Measurements from ENCODE around the gene TLE4. TPM values are rescaled to one million over a fixed set of nuclear protein-coding genes. Genes with fewer than 3 reads are reported as not detected.
A peak's percentile ranks its signal among the peaks of the same experiment; 100 is the strongest.

Gene TLE4
- polyA plus RNA-seq, 2 of the 4 experiments (the other 2 are of a cell fraction), result 14.3 to 23.1 TPM

DNA sequence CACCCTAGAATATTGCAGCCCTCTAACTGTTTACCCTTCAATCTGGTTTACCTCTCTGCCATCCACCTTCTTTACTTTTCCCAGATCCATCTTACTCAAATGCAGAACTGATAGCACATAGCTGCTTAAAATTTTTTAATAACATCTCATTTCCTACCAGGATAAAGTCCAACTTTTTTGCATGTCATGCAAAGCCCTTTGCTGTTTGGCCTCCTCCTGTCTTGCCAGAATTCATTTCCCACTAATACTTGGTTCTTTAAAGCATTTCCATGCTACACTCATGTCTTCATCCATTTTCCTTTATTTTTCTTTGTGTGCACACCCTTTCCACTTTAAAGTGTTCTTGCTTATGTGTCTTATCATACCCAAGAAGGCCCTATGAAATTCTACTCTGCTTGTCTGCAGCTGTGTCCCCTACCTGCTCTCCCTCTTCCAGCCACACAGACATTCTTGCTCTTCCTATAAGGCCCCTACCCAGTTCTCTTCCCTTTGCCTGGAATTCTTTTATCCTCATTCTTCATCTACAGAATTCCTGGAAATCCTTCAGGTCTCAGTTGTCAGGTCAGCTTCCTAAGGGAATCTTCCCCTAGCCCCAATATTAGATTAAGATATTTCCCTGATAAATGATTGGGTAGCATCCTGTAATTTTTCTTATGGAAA is 50.3 kb downstream of the TLE4 start:
- peaks cover 22% of the 10 kb centered on the region for H3K4me1 ChIP-seq
- H3K27ac ChIP-seq, result no peak overlapping the region
- no peak overlapping the region for H3K4me2 ChIP-seq
- POLR2A ChIA-PET, result no interaction called here
- no peak for TF ChIP-seq PHF8 (IDR thresholded peaks at IDR 0.05; ENCODE audit: borderline replicate concordance, low read depth)
- no peak for TF ChIP-seq MAFK (IDR thresholded peaks at IDR 0.05; ENCODE audit: partially characterized antibody)
- no peak for TF ChIP-seq CEBPB (IDR thresholded peaks at IDR 0.05)
- TF ChIP-seq EHMT2 (IDR thresholded peaks at IDR 0.05; ENCODE audit: low read depth), result no peak
- TF ChIP-seq RARB (CRISPR knock-in tag; IDR thresholded peaks at IDR 0.05), result no peak
- no peak for TF ChIP-seq KDM1A (IDR thresholded peaks at IDR 0.05; ENCODE audit: low read depth)
- no peak for TF ChIP-seq ESRRA (IDR thresholded peaks at IDR 0.05; ENCODE audit: borderline replicate concordance, low read length)
- TF ChIP-seq SMC3 (IDR thresholded peaks at IDR 0.05), result no peak
- TF ChIP-seq NFE2L2 (conservative IDR thresholded peaks at IDR 0.05; ENCODE audit: low read length), result no peak
- TF ChIP-seq POLR2AphosphoS2 (conservative IDR thresholded peaks at IDR 0.05; ENCODE audit: low read length), result no peak
- no peak for TF ChIP-seq NPAS2 (CRISPR knock-in tag; IDR thresholded peaks at IDR 0.05; ENCODE audit: borderline replicate concordance)
- TF ChIP-seq CTCF (IDR thresholded peaks at IDR 0.05), result no peak
- no peak for TF ChIP-seq SREBF2 (IDR thresholded peaks at IDR 0.05)
- TF ChIP-seq, protein P1, sequence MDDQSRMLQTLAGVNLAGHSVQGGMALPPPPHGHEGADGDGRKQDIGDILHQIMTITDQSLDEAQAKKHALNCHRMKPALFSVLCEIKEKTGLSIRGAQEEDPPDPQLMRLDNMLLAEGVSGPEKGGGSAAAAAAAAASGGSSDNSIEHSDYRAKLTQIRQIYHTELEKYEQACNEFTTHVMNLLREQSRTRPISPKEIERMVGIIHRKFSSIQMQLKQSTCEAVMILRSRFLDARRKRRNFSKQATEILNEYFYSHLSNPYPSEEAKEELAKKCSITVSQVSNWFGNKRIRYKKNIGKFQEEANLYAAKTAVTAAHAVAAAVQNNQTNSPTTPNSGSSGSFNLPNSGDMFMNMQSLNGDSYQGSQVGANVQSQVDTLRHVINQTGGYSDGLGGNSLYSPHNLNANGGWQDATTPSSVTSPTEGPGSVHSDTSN (IDR thresholded peaks at IDR 0.05), result no peak
- TF ChIP-seq, protein P2, sequence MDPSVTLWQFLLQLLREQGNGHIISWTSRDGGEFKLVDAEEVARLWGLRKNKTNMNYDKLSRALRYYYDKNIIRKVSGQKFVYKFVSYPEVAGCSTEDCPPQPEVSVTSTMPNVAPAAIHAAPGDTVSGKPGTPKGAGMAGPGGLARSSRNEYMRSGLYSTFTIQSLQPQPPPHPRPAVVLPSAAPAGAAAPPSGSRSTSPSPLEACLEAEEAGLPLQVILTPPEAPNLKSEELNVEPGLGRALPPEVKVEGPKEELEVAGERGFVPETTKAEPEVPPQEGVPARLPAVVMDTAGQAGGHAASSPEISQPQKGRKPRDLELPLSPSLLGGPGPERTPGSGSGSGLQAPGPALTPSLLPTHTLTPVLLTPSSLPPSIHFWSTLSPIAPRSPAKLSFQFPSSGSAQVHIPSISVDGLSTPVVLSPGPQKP (IDR thresholded peaks at IDR 0.05; ENCODE audit: low read depth, low read length), result no peak
- no peak for TF ChIP-seq MYC (IDR thresholded peaks at IDR 0.05; ENCODE audit: borderline replicate concordance, low read length)
- DNase-seq (ENCODE audit: low read depth in 1 of 2, low spot score in 1 of 2) (no peak), ATAC-seq (no peak), FAIRE-seq (no peak)
- H3K4me3 ChIP-seq, result no peak overlapping the region
- CTCF ChIA-PET, result no interaction called here
- no peaks in the 10 kb centered on the region for H3K9me3 ChIP-seq

DNA sequence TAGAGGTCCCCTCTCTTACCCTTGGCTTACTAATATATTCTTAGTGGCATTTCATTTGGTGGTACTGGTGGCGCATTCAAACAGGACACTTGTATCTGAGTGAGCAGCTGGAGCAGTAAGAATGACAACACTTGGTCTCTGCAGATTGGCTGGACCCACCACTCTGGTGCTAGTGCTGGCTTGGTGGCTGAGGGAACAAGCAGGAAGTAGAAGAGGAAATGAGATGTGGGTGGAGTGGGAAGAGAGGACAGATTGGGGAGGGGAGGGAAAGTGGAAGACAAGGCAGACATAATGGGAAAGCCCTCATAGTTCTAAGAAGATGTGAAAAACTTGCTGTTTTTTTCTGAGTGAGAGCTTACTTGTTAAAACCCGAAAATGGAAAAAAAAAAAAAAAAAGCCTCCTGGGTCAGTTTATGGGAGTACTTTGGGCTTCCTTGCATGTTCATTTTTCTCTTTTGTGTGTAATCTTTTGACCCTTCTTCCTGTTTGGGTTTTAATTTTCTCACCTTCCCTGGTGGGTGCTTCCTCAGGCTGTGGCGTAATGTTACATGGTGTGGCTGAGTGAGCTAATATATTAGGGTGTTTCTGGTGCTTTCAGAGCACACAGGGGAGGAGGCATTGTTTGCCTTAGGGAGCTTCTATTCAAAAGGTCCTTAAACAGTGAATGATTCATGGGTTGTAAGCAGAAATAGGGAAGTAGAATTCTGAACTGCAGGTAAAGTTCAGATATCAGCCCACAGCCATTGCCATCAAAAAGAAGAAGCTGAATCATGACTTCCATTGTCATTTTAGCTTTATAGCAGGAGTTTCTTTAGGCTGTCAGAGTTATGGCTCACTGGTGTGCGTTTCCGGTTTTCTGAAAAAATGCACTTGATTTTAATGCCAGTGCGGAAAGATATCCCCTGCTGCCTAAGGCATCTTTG is 52.3 kb downstream of the TLE4 start:
- ChIA-PET POLR2A (interaction anchor here (1.2 kb wide), 1 partner anchor 53 kb away, joined by 7 read pairs; the partner anchor contains the start of gene TLE4), CTCF (interaction anchor here (1.3 kb wide), 1 partner anchor 8 kb away, joined by 3 read pairs; no protein-coding TSS in a partner anchor)
- ATAC-seq (peak; percentile 70 to 79; a peak in 5 of 6 replicates), FAIRE-seq (no peak), DNase-seq (ENCODE audit: low read depth in 1 of 2, low spot score in 1 of 2) (peak; percentile 13 to 49)
- H3K9me3 ChIP-seq, result no peaks in the 10 kb centered on the region
- no peak overlapping the region for H3K4me3 ChIP-seq
- peaks cover 22% of the 10 kb centered on the region for H3K4me1 ChIP-seq
- WGBS (ENCODE audit: missing lambda C conversion rate), result 74% methylated on average over 6 of the region's 6 CpGs
- H3K27ac ChIP-seq, result peak overlapping the region; percentile 48 to 74
- H3K4me2 ChIP-seq, result peak overlapping the region; percentile 65
- TF ChIP-seq FOSL2 (IDR thresholded peaks at IDR 0.05), result no peak
- TF ChIP-seq FOSL2 (CRISPR knock-in tag; IDR thresholded peaks at IDR 0.05), result 0 out of 2 replicates have a peak, but pooled peaks have one; percentile 15
- no peak for TF ChIP-seq EP300 (IDR thresholded peaks at IDR 0.05)

Measured in A549 (cell line).